Gastroesophageal sphincter (tissue), 4 donors: ENCODE results near the gene NOL8. TPM values are rescaled to one million over a fixed set of nuclear protein-coding genes. Genes with fewer than 3 reads are reported as not detected.

Experiments used
- ATAC-seq: fragments of 150-250 bp; one replicate; pipeline ENCODE4 v1.9.1; 2016; ENCODE audit warnings: mild to moderate bottlenecking, moderate library complexity
- H3K27ac ChIP-seq, 4 donors: fragments of 200-600 bp; sonication (generic) in 3 of 4; 1 replicate in 3 of 4; 2 replicates in 1 of 4; pipeline ENCODE4 v1.5.1; 2016 to 2019
- H3K27me3 ChIP-seq: fragments of 200-600 bp; sonication (generic); one replicate; pipeline ENCODE4 v1.5.1; 2019
- H3K36me3 ChIP-seq, 2 donors: fragments of 200-600 bp; sonication (generic); one replicate each; pipeline ENCODE4 v1.5.1; 2019; ENCODE audit warnings: control low read depth in 1 of 2
- H3K4me1 ChIP-seq, 3 donors: fragments of 200-600 bp; sonication (generic); 1 replicate in 2 of 3; 2 replicates in 1 of 3; pipeline ENCODE4 v1.5.1; 2016 to 2019; ENCODE audit warnings: control low read depth in 2 of 3
- H3K4me3 ChIP-seq, 2 donors: fragments of 200-600 bp; sonication (generic); one replicate each; pipeline ENCODE4 v1.5.1; 2019; ENCODE audit warnings: mild to moderate bottlenecking in 1 of 2, moderate library complexity in 1 of 2
- H3K9me3 ChIP-seq, 3 donors: fragments of 200-600 bp; sonication (generic); one replicate each; pipeline ENCODE4 v1.5.1; 2017 to 2019; ENCODE audit warnings: control low read depth in 2 of 3
- EP300 ChIP-seq: sonication (generic); formaldehyde crosslinking; IDR thresholded peaks from one replicate; pipeline ENCODE4 v1.6.1; 2017; ENCODE audit warnings: antibody characterized with exemption, mild to moderate bottlenecking
- POLR2A ChIP-seq, 2 donors: fragments of 450-650 bp; IDR thresholded peaks; one replicate each; pipeline ENCODE4 v1.6.1; 2017; ENCODE audit warnings: antibody characterized with exemption in 2 of 2, mild to moderate bottlenecking in 2 of 2, moderate library complexity in 1 of 2
- POLR2AphosphoS5 ChIP-seq: sonication (generic); formaldehyde crosslinking; IDR thresholded peaks from one replicate; pipeline ENCODE4 v1.6.1; 2017; ENCODE audit warnings: antibody characterized with exemption
- WGBS, 2 donors: methylation state at CpG; one replicate each; pipeline ENCODE4 v1.1.5; 2018; ENCODE audit warnings: low coverage in 1 of 2; 5-methylcytosine and 5-hydroxymethylcytosine counted together
- total RNA-seq, 4 donors: library from RNA; depleted of rRNA; stranded (reverse); fragments of >200 nt; gene quantifications; one replicate each; pipeline ENCODE4 v1.1.0, GENCODE V29; 2016
- TF ChIP-seq, protein P1 (sequence below), 4 experiments: fragments of 200-600 bp in 2 of 4; fragments of 450-650 bp in 2 of 4; sonication (generic) in 1 of 4; IDR thresholded peaks; one replicate each; pipeline ENCODE4 v1.5.1; 2017 to 2019; ENCODE audit warnings: antibody characterized with exemption in 4 of 4, mild to moderate bottlenecking in 2 of 4, moderate library complexity in 2 of 4

The NOL8 gene
- total RNA-seq, 4 donors from 2014 or later, result 15.6 to 42.2 (median 24.4) TPM

DNA sequence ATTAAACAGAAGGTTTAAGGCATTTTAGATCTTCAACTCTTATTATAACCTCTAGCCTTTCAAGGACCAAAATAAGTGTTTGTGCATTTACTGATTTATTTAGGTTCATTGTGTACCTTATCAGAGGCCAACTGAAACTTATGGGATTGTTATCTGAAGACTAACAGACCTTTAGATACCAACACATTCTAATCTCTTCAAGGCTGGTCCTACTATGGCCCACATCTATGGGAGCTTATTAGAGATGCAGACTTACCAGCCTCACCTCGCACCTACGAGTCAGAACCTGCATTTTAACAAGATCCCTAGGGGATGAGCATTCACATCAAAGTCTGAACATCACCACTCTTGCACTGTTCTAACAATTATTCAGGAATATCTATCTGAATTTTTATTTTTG is 33.6 kb downstream of the NOL8 start:
- Histone ChIP-seq H3K36me3 (peaks cover 0 to 26% of the 10 kb centered on the region in 2 donors), H3K4me1 (peaks cover 6 to 31% (median 10%) of the 10 kb centered on the region in 3 donors), H3K9me3 (no peaks in the 10 kb centered on the region), H3K27ac (no peak overlapping the region), H3K4me3 (no peak overlapping the region), H3K27me3 (no peaks in the 10 kb centered on the region)
- 84 to 89% methylated on average over 2 of the region's 2 CpGs for WGBS, 2 donors
- ATAC-seq, result no peak
- TF ChIP-seq EP300 (no peak), POLR2A (IDR thresholded peaks at IDR 0.05) (no peak), POLR2AphosphoS5 (no peak)
- TF ChIP-seq, protein P1, sequence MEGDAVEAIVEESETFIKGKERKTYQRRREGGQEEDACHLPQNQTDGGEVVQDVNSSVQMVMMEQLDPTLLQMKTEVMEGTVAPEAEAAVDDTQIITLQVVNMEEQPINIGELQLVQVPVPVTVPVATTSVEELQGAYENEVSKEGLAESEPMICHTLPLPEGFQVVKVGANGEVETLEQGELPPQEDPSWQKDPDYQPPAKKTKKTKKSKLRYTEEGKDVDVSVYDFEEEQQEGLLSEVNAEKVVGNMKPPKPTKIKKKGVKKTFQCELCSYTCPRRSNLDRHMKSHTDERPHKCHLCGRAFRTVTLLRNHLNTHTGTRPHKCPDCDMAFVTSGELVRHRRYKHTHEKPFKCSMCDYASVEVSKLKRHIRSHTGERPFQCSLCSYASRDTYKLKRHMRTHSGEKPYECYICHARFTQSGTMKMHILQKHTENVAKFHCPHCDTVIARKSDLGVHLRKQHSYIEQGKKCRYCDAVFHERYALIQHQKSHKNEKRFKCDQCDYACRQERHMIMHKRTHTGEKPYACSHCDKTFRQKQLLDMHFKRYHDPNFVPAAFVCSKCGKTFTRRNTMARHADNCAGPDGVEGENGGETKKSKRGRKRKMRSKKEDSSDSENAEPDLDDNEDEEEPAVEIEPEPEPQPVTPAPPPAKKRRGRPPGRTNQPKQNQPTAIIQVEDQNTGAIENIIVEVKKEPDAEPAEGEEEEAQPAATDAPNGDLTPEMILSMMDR (IDR thresholded peaks at IDR 0.05), result no peak

DNA sequence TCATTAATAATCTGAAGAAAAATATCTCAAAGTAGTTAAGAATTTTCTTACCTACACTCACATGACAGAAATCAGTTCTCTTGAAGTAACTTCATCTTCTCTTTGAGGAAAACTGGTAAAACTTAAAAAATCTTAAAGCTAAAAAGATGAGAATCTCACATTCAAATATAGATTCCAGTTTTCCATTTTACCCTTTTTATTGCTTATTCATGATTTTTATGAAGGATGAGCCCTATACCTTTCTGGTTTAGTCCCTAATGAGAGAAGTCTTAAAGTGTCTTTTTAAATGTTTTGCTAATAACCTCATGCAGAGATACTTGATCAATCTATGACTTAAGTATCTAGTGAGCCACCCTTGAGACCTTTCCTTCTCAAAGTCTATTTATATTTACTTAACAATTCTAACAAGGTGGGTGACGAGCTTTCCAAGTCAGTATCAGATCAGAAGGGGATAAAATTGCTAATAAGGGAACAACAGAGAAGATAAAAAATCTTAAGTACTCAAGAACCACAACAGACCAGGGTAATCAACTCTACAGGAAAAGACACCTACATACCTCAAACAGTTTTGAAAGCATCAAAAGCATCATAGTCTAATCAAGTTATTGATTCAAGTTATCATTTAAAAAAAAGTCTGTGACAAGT is 34.2 kb downstream of the NOL8 start:
- no peak for ATAC-seq
- TF ChIP-seq EP300, result no peak
- TF ChIP-seq, protein P1 (IDR thresholded peaks at IDR 0.05), result no peak
- no peak for TF ChIP-seq POLR2AphosphoS5
- TF ChIP-seq POLR2A (IDR thresholded peaks at IDR 0.05), result no peak
- Histone ChIP-seq H3K4me3 (no peak overlapping the region), H3K4me1 (peaks cover 6 to 31% (median 10%) of the 10 kb centered on the region in 3 donors), H3K27me3 (no peaks in the 10 kb centered on the region), H3K27ac (no peak overlapping the region), H3K9me3 (no peaks in the 10 kb centered on the region), H3K36me3 (peaks cover 0 to 31% of the 10 kb centered on the region in 2 donors)
- whole genome bisulfite sequencing, 2 donors, result 55 to 86% methylated on average over 1 of the region's 1 CpG

DNA sequence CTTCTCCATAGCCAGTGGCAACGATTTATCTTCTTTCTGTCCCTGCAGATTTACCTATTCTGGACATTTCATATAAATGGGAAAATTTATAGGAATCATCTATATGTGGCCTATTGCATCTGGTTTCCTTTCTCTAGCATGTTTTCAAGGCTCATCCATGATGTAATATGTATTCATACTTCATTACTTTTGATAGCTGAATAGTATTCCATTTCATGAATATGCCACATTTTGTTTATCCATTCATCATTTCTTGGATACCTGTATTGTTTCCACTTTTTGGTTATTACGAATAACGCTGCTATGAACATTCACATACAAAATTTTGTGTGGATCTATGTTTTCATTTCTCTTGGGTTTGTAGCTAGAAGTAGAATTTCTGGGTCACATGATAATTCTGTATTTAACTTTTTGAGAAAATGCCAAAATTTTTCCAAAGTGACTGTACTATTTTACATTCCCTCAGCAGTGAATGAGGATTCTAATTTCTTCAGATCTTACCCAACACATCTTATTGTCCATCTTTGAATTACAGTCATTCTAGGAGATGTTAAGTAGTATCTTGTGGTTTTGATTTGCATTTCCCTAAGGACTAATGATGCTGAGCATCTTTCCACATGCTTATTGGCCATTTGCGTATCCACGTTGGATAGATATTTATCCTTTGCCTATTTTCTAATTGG is 35.3 kb downstream of the NOL8 start:
- WGBS, 2 donors, result 89 to 95% methylated on average over 5 of the region's 5 CpGs
- Histone ChIP-seq H3K36me3 (peaks cover 3 to 42% of the 10 kb centered on the region in 2 donors), H3K27me3 (no peaks in the 10 kb centered on the region), H3K27ac (no peak overlapping the region), H3K9me3 (no peaks in the 10 kb centered on the region), H3K4me1 (peaks cover 6 to 27% (median 10%) of the 10 kb centered on the region in 3 donors), H3K4me3 (no peak overlapping the region)
- no peak for ATAC-seq
- TF ChIP-seq POLR2AphosphoS5, result no peak
- no peak for TF ChIP-seq EP300
- no peak for TF ChIP-seq POLR2A (IDR thresholded peaks at IDR 0.05)
- TF ChIP-seq, protein P1 (IDR thresholded peaks at IDR 0.05), result no peak

DNA sequence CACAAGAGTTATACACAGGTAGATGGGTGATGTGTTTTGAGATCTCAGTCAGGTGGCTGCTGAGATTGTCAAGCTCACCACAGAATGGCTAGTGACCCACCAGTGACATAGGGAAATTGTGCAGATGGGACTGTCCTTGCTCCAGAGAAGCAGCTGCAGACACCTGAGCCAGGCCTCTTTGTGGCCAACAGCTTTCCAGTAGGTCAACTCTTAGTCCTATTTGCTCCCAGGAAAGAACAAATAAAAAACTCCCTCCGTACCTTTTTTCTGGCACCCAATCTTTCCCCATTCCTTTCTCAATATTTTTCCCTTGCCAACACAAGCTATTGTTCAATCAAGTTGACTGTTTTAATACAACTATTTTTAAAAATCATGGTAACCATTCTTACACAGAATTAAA is 45.8 kb downstream of the NOL8 start:
- H3K4me1 ChIP-seq, result no peaks in the 10 kb centered on the region
- H3K9me3 ChIP-seq, result no peaks in the 10 kb centered on the region
- no peak overlapping the region for H3K27ac ChIP-seq
- no peak overlapping the region for H3K4me3 ChIP-seq
- H3K36me3 ChIP-seq, result peaks cover 11 to 100% of the 10 kb centered on the region in 2 donors
- TF ChIP-seq POLR2AphosphoS5, result no peak
- TF ChIP-seq POLR2A (IDR thresholded peaks at IDR 0.05), result no peak
- TF ChIP-seq, protein P1 (IDR thresholded peaks at IDR 0.05), result no peak
- no peak for TF ChIP-seq EP300
- H3K27me3 ChIP-seq, result no peaks in the 10 kb centered on the region
- ATAC-seq, result no peak
- WGBS, 2 donors, result 86 to 100% methylated on average over 1 of the region's 1 CpG

DNA sequence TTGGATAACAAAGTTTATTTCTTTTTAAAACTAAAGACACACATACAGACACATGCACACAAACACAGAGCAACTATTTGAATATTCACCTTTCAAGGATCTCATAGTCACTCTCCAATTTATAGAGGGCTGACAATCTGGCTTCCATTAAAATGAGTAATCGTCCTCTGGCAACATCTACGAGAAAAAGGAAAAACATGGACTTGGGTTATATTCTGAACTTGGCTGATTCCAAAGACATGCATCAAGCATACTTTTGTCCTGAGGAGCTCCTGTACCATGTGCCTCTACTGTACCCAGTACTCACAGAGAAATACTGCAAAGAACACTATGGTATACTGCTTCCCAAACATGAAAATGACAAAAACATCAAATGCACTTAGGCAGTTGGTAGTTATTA is 47.0 kb downstream of the NOL8 start:
- no peaks in the 10 kb centered on the region for H3K9me3 ChIP-seq
- no peak for ATAC-seq
- no peaks in the 10 kb centered on the region for H3K4me1 ChIP-seq
- no peak overlapping the region for H3K4me3 ChIP-seq
- 50 to 56% methylated on average over 2 of the region's 2 CpGs for WGBS, 2 donors
- TF ChIP-seq POLR2AphosphoS5 (no peak), POLR2A (IDR thresholded peaks at IDR 0.05) (no peak), EP300 (no peak)
- TF ChIP-seq, protein P1 (IDR thresholded peaks at IDR 0.05), result no peak
- H3K27me3 ChIP-seq, result no peaks in the 10 kb centered on the region
- peaks cover 11 to 100% of the 10 kb centered on the region in 2 donors for H3K36me3 ChIP-seq
- no peak overlapping the region for H3K27ac ChIP-seq
